Head of caudate nucleus (tissue), 42 donors: Measurements from ENCODE around the gene SLC2A9.

Experiments used
- DNase-seq, 42 donors: peaks; one replicate each; pipeline versions ENCODE4 v3.0.0 to v3.0.0-alpha.2; 2020 to 2021; ENCODE audit warnings: mixed read lengths in 7 of 42
- intact Hi-C: fragments of 100-400 bp; cut with DNase I; formaldehyde crosslinking; loops from one replicate; pipeline ENCODE4 v1.15.0; 2022

Gene SLC2A9

DNA sequence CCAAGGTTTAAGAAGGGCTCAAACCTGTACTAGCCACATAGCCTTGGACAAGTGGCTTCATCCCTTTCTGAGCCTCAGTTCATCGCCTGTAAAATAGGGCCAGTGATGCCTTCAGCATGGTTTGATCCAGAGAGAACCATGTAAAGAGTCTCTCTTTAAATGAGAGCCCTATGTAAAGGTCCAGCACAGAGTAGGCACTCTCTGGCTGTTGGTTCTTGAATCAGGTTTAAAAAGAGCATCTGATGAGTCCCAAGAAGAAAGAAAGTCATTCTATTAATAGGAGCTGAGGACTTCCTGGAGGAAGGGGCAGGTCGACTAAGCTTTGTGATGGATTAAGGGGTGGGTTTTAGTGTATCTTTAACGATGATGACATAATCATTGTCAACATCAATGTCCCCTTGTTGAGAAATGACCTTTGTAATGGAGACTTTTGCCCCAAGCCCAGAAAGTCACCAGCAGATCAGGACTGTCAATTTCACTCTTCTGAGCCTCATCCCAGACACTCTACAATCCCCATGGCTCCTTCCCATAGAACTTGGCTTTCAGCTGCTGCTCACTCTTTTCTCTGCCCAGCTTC is 4.0 kb upstream of the SLC2A9 start:
- intact Hi-C loops: no loop called here
- DNase-seq: no peak

DNA sequence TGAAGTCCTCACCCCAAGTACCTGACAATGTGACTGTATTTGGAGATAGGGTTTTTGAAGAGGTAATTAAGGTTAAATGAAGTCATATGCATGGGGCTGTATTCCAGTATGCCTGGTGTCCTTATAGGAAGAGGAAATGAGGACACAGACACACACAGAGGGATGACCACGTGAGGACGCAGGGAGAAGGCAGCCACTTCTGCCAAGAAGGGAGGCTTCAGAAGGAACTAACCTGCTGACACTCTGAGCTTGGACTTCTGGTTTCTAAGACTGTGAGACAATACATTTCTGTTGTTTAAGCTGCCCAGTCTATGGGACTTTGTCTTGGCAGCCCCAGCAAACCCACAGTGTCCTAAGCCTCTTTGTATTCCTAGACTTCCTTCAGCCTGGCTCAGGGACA is 3.0 kb upstream of the SLC2A9 start:
- intact Hi-C loops: no loop called here
- DNase-seq: peak in 1 of 42 donors; percentile 23

DNA sequence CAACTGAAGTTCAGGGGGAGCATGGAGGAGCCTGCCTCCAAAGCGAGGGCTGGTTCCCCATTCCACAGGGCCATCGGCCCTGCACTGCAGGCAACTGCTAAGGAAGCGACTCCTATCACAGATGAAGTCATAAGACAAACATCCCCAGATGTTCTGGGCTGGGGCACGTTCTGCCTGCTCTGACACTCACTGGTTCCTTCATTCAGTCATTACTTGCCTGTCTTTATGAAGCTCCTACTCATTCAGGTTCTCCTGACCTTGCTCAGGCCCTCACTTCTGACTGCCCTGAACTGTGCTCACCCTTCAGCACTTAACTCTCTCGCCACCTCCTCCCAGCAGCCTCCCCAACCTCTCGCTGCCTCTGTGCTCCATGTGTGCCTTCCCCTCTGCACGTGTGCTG is 2.5 kb upstream of the SLC2A9 start:
- intact Hi-C loops: no loop called here
- DNase-seq: no peak

DNA sequence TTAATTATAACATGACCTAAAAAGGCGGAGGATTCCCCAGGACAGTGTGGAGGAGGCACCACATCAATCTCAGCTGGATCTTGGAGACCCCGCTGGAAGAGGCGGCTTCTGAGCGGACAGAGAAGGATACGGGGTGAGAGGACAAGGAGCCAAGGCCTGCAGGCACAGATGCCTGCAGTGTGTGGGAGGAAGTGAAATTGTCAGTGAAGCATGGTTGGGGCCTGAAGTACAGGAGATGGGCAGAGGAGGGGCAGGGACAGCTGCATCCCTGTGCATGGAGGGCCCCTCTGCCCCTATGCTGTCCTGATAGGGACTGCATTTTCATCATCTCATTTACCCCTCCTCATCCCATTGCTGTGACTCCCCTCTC is 1.7 kb upstream of the SLC2A9 start:
- no peak for DNase-seq
- intact Hi-C loops: no loop called here

DNA sequence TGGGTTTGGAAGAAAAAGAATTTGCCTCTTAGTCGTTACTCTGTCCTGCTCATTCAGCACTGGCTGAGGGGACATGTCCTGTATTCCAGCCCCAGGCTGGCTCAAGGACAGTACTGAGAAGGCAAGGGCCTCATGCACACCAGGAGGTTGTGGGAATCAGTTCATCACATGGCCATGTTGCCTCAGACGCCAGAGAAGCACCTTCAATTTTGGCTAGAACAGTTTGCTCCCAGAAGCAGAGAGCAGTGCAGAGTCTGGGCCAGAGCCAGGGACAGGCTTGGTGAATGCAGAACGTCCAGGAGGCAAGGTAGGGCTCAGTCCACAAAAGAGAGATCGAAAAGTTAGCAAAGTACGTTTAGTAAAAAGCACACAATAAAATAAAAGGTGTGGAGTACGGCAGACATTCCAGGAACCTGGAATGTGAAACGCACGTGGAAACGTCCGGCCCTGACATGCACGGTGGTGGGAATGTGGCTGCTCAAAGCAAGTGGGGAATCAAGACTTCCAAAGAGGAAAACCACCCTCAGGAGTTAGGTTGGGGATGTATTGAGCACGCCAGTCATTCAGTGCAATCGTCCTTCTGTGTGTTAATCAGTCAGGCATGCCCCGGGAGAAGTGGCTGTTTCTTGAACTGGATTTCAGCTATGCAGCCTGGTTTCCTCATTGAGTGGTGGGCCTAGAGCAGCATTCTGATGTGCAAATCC is 1.2 kb upstream of the SLC2A9 start:
- intact Hi-C loops: no loop called here
- DNase-seq: no peak

DNA sequence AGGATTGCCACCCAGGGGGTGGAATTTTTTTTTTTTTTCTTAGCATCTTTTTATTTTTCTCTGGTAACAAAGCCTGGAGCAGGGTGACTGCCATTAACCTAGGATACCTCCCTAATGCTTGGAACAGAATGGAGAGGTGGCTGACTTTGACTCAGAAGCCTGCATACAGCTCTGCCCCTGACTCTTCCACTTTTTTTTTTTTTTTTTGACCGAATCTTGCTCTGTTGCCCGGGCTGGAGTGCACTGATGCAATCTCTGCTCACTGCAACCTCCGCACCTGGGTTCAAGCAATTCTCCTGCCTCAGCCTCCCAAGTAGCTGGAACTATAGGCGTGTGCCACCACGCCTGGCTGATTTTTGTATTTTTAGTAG is 341 bp upstream of the SLC2A9 start:
- peak in 1 of 42 donors; percentile 9 for DNase-seq

DNA sequence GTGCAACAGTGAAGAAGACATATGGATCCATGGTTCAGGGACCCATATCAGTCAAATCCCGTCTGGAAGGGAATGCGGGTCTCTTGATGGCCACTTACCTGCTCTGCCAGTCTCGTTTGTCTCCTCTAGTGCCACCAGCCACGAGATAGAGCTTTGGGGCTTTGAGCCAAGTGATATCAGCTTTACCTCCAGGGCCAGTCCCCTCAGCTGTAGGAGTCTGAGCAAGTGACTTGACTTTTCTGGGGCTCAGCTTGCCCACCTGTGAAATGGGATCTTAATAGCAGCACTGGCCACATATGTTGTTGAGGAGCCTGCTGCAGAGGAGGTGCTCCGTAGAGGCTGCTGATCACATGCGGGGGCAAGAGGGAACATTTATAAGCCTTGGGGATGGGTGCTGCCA is 1.2 kb downstream of the SLC2A9 start:
- intact Hi-C loops: no loop called here
- peak in 1 of 42 donors; percentile 21 for DNase-seq

More for the DNA sequence above, 341 bp upstream of the SLC2A9 start:
- intact Hi-C loops: no loop called here

DNA sequence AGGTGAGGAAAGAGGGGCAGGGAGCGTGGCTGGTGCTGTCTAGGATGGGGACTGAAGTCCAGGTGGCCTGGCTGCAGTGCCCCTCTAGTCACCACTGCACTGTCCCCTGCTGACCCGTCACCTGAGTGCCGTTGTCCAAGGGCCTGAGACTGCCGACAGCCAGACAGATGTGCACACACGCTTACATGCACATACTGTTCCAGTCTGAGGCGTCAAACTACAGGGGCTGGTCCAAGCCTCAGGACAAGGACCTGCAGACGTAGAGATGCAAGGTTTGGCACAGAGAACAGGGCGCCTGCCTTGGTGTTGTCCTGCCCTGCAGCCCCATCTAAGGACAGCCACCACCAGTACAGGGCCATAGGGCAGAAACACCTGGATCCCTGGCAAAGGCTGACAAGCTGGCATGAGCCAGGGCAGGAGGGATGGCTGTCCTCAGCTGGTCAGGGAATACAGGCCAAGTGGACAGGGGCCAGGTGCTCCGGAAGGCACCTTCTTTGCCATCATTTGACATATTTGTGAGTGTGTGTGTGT is 1.7 kb downstream of the SLC2A9 start:
- DNase-seq: no peak
- intact Hi-C loops: loop anchor here (5.0 kb wide), 2 partner anchors 43 to 257 kb away; no protein-coding TSS in a partner anchor

DNA sequence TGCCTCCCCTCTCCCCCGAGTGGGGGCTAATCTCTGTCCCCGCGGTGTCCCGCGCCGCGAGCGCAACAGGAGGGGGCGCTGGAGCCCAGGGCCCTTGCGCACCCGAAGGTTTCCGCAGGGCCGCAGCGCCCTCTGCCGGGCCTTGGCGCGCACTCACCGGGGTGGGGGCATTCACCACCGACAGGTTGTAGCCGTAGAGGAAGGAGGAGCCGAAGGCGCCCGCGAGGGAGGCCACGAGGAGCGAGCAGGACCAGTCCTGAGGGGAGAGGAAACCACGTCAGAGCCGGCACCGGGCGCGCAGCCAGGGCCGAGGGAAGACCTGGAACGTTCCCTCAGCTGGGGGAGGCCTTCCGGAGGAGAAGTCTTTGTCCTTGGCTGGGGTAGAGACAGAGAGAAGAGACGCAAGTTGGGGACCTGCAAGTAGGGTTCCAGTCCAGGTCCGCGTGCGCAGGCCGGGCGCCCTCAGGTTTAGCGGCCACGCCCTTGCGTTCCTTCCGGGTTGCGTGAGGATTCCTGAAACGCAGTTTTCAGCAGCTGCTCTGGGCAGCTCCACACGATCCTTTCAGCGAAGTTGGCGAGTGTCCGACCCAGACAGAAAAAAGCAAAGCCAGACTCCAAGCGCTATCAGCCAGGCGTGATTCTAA is 2.4 kb downstream of the SLC2A9 start:
- intact Hi-C loops: loop anchor here (5.0 kb wide), 2 partner anchors 43 to 257 kb away; no protein-coding TSS in a partner anchor
- peak; percentile 82 to 96 (median 91) for DNase-seq

DNA sequence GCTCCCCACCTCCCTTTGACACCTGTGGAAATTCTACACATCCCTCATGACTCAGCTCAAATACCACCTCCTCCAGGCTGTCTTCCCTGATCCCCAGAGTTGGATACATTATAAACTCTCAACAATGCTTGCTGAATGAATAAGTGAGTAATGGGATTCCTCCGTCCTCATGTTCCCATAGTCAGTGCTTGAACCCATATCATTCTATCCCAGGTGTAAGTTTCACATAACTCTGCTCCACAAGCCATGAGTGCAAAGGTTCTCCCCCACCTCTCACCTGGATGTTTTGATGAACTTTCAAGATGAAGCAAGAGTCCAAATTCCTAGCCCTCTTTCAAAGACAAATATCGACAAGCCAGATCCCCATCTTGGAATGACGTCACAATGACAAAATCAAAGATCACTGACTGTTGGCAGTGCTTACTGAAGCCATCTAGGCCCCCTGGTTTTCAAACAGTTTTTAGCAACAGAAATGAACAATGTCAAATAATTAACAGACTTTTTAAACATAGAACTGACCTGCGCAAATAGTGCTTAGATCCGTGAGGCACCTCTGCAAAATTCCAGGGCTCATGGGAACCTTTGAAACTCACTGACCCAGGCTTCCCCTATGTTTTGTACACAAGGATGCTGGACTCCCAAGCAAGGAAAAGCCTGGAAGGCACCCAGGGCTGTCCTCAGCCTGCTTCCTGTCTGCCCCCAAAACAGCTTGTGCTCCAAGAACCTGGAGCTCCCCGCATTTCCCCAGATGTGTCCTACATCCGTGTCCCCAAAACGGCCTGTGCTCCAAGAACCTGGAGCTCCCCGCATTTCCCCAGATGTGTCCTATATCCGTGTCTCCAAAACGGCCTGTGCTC is 4.0 kb downstream of the SLC2A9 start:
- intact Hi-C loops: loop anchor here (5.0 kb wide), 2 partner anchors 45 to 255 kb away; no protein-coding TSS in a partner anchor
- DNase-seq: no peak

DNA sequence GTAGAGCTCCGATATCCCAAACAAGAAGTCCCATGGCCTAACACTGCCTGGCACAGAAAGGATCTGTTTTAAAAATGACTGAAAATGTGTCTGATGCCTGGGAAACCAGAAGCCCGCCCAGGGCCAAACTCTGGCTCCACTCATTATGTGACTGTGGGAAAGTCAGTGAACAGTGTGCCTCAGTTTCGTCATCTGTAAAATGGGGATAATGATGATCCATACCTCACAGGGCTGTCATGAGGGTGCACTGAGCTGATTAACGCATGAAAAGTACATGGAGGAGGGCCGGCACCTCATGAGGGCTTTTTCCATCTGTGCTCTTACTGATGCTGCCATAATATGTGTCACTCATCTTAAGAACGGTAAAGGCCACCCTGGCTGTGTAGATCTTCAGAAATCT is 5.1 kb downstream of the SLC2A9 start:
- intact Hi-C loops: loop anchor here (5.0 kb wide), 2 partner anchors 46 to 254 kb away; no protein-coding TSS in a partner anchor
- DNase-seq: no peak

DNA sequence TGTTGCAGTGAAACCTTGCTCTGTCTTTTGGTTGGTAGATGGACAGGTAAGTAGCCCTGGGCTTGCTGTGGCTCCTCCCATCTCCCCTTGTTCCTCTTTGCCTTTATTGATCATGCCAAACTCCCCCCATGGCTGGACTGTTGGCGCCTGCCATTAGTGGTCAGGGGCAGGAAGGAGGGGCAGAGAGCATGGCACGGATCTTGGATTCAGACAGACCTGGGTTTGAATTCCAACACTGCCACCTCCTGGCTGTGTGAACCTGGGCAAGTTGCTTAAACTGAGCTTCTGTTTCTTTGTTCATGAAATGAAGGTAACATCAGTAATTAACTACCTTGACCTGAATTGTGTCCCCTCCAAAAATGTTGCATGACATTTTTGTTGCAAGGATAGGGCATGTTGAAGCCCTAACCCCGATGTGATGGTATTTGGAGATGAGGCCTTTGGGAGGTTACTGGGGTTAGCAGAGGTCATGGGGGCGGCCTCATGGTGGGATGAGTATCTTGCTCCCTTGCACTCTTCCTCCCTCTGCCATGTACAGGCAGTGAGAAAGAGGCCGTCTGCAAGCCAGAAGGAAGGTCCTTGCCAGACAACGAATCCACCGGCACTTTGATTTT is 6.0 kb downstream of the SLC2A9 start:
- intact Hi-C loops: loop anchor here (5.0 kb wide), 2 partner anchors 47 to 253 kb away; no protein-coding TSS in a partner anchor
- DNase-seq: peak in 41 of 42 donors; percentile 40 to 83 (median 67)

DNA sequence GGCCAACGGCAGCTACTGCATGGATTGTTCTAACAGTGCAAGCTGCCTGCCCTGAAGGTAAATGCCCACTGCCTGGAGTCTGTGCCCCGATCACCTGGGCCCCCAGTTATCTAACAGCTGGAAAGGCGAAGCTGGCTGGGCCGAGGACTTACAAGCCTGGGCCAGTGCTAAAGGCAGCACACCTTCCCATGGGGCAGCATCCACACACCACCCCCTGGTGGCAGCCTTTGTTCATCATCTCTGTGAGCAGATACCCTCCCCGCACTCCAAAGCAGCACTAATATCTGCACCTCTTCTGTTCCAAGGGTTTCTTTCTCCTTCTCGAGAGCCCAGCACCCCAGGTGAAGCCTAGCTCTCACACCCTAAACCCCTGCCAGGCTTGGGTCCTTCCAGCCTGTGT is 7.6 kb downstream of the SLC2A9 start:
- peak in 21 of 42 donors; percentile 22 to 71 (median 52) for DNase-seq
- intact Hi-C loops: no loop called here

DNA sequence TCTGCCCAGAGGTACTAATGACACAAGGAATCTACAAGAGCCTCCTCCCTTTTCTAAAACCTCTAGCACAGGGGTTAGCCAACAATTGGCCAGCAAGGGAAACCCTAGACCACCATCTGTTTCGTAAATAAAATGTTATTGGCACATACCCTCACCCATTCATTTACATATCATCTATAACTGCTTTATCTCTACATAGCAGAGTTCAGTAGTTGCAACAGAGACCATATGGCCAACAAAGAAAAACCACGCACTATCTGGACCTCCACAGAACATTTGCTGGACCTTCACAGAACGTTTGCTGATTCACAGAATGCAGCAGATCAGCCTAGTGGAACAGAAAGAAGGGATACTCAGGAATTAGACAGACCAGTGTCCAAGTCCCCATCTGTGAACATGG is 9.4 kb downstream of the SLC2A9 start:
- no peak for DNase-seq
- intact Hi-C loops: no loop called here

DNA sequence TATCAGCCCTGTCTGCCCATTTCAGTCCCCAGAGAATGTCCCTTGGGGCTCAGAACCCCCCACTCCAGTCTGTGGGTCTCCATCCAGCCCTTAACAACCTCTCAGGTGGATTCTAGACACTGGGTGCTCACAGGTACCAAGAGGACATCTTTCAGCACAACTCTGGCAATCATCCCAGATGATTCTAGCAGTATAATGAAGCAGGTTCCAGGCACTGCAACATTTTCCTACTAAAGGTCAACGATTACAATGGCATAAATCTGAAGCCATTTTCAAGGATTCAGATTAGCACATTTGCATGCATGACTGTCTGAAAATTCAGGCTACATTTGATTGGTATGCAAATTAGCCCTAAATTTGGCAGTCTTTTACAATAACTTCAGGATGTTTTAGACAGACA is 10.0 kb downstream of the SLC2A9 start:
- DNase-seq: no peak
- intact Hi-C loops: no loop called here

DNA sequence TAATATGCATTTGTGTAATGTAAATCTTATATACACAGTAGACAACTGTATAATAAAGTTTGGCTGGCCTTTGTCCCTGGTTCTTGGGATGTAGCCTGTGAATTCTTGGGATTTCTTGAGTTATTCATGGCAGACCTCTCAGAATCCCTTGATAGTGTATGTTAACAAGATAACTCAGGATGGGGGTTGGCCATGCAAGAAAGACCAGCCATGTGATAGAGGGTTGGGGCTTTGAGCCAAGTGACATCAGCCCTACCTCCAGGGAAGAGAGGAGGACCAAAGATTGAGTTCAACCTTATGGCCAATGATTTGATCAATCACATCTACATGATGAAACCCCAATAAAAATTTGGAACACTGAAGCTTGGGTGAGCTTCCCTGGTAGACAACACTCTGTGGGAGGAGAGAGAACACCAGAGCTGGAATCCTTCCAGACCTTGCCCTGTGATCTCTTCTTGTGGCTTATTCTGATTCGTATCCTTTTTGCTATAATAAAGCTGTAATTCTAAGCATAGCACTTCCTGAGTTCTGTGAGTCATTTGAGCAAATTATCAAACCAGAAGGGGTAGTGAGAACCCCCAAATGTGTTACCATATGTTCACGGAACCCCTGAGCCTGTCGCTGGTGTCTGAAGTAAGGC is 11.3 kb downstream of the SLC2A9 start:
- DNase-seq: no peak
- intact Hi-C loops: no loop called here

DNA sequence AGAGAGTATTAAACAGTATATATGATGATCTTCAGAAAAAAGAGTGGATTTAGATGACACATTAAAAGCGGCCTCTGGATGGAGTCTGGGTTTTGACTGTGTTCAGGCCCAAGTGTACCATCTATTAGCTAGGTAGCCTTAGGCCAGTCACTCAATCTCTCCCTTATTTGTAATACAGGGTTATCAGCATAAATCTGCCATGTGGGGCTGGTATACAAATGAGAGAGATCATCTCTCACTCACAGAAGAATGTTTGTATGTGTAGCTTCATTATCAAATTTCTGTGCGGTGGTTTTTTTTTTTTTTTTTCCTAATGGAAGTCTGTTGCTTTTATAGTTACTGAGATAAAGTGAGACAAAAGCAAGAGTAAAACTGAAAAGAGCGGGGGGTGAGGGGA is 12.7 kb downstream of the SLC2A9 start:
- no peak for DNase-seq
- intact Hi-C loops: no loop called here
